Pancreas (tissue), 10 donors: ENCODE results near the gene NANOS1. TPM values are rescaled to one million over a fixed set of nuclear protein-coding genes. Genes with fewer than 3 reads are reported as not detected.

Source experiments
- ATAC-seq, 4 donors: fragments of 200-7000 bp; cut with Tn5 transposase; one replicate each; pipeline versions ENCODE4 v1.8.0 to v1.9.1; 2020; ENCODE audit warnings: mild to moderate bottlenecking in 4 of 4, moderate library complexity in 4 of 4
- DNase-seq, 6 donors: peaks; one replicate each; pipeline ENCODE4 v3.0.0-alpha.2; 2020
- FAIRE-seq: peaks from 2 replicates; lab custom pipeline; 2012; peaks lifted over from hg19 to GRCh38; lab: Jason Lieb, UNC
- H3K27ac ChIP-seq, 4 donors: fragments of 200-600 bp; sonication (generic); 1 replicate in 3 of 4; 2 replicates in 1 of 4; pipeline versions ENCODE4 v1.5.0 to v1.8.0; 2020
- H3K27me3 ChIP-seq, 4 donors: fragments of 200-600 bp; one replicate each; pipeline ENCODE4 v1.8.0; 2021
- H3K36me3 ChIP-seq, 3 donors: fragments of 200-600 bp; sonication (generic) in 1 of 3; one replicate each; pipeline versions ENCODE4 v1.5.0 to v1.8.0; 2020 to 2021
- H3K4me1 ChIP-seq, 3 donors: fragments of 200-600 bp; one replicate each; pipeline ENCODE4 v1.8.0; 2021
- H3K4me3 ChIP-seq, 4 donors: fragments of 200-600 bp; sonication (generic) in 2 of 4; one replicate each; pipeline versions ENCODE4 v1.5.0 to v1.8.0; 2020 to 2021
- H3K9me3 ChIP-seq, 4 donors: fragments of 200-600 bp; one replicate each; pipeline ENCODE4 v1.8.0; 2021
- WGBS, 2 donors: extraction: QIAGEN DNeasy Blood & Tissue Kit; methylation state at CpG; one replicate each; pipeline ENCODE4 v1.1.7; 2013; 5-methylcytosine and 5-hydroxymethylcytosine counted together
- intact Hi-C, 3 donors: fragments of 100-400 bp; cut with DNase I; formaldehyde crosslinking; loops; one replicate each; pipeline versions ENCODE4 v1.11.1 to v1.14.2; 2022
- polyA plus RNA-seq, 2 donors: library from polyadenylated mRNA; stranded (reverse); fragments of 200-250 nt; gene quantifications; one replicate each; pipeline ENCODE4 v1.2.3, GENCODE V29; 2013
- total RNA-seq, 6 donors: library from RNA; stranded (reverse); fragmentation: NEBNext Ultra II Directional in 4 of 6; extraction: Animal tissue kit (Norgen Biotek cat#: 25700) in 4 of 6; gene quantifications; one replicate each; pipeline versions ENCODE4 v1.2.1 to v1.2.4, GENCODE V29; 2021 to 2023
- TF ChIP-seq, protein P1 (sequence below), 4 donors: fragments of 200-600 bp; sonication (generic) in 3 of 4; IDR thresholded peaks; one replicate each; pipeline versions ENCODE4 v1.5.0 to v1.8.0; 2021; ENCODE audit warnings: antibody characterized with exemption in 4 of 4
- donor health status: healthy with polysubstance abuse.
- donor health status: DM: no; HTN: no; CAD: no; lungs with moderate emphysema.
- donor health status: DM: no; HTN: no; CAD: no.
- donor health status: control.
- donor health status: control.
- donor health status: Bipolar disorder and iron deficiency.
- donor health status: DM: yes; HTN: yes; CAD: no.
- donor health status: DM: no; HTN: no; CAD: no.
- donor health status: DM: no; HTN: no; CAD: no.
- donor health status: DM: yes; HTN: yes; CAD: no.

NANOS1 gene, protein sequence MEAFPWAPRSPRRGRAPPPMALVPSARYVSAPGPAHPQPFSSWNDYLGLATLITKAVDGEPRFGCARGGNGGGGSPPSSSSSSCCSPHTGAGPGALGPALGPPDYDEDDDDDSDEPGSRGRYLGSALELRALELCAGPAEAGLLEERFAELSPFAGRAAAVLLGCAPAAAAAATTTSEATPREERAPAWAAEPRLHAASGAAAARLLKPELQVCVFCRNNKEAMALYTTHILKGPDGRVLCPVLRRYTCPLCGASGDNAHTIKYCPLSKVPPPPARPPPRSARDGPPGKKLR
- total RNA-seq (1 to 10 TPM in 4 of 6 donors, under 1 TPM in 2; 0.47 to 1.9 (median 1.2) TPM), polyA plus RNA-seq (1 to 10 TPM; 2.2 to 7.7 TPM)

GRCh38 chr10:119029613-119030420 is at the start of gene NANOS1:
Gene NANOS1, plus strand, starts transcription at chr10:119029714. Its CDS starts 88 bp downstream, at chr10:119029802.
- WGBS, 2 donors: 0 to 1% methylated on average over 55 to 136 of the region's 136 CpGs
- H3K4me1 ChIP-seq: peaks cover 0 to 10% (median 5%) of the 10 kb centered on the region in 3 donors
- H3K27ac ChIP-seq: peak within 1 kb of the TSS; percentile 22 to 57 (median 40)
- no peaks in the 10 kb centered on the region for H3K27me3 ChIP-seq
- H3K9me3 ChIP-seq: no peaks in the 10 kb centered on the region
- peak within 1 kb of the TSS; percentile 36 to 62 (median 45) for H3K4me3 ChIP-seq
- TF ChIP-seq, protein P1, sequence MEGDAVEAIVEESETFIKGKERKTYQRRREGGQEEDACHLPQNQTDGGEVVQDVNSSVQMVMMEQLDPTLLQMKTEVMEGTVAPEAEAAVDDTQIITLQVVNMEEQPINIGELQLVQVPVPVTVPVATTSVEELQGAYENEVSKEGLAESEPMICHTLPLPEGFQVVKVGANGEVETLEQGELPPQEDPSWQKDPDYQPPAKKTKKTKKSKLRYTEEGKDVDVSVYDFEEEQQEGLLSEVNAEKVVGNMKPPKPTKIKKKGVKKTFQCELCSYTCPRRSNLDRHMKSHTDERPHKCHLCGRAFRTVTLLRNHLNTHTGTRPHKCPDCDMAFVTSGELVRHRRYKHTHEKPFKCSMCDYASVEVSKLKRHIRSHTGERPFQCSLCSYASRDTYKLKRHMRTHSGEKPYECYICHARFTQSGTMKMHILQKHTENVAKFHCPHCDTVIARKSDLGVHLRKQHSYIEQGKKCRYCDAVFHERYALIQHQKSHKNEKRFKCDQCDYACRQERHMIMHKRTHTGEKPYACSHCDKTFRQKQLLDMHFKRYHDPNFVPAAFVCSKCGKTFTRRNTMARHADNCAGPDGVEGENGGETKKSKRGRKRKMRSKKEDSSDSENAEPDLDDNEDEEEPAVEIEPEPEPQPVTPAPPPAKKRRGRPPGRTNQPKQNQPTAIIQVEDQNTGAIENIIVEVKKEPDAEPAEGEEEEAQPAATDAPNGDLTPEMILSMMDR (IDR thresholded peaks at IDR 0.05): no peak
- FAIRE-seq (no peak), DNase-seq (peak in 5 of 6 donors; percentile 15 to 79 (median 40)), ATAC-seq (peak in 1 of 4 donors; percentile 3)
- intact Hi-C loops: no loop called here
- H3K36me3 ChIP-seq: peaks cover 0 to 10% (median 0%) of the 10 kb centered on the region in 3 donors

DNA sequence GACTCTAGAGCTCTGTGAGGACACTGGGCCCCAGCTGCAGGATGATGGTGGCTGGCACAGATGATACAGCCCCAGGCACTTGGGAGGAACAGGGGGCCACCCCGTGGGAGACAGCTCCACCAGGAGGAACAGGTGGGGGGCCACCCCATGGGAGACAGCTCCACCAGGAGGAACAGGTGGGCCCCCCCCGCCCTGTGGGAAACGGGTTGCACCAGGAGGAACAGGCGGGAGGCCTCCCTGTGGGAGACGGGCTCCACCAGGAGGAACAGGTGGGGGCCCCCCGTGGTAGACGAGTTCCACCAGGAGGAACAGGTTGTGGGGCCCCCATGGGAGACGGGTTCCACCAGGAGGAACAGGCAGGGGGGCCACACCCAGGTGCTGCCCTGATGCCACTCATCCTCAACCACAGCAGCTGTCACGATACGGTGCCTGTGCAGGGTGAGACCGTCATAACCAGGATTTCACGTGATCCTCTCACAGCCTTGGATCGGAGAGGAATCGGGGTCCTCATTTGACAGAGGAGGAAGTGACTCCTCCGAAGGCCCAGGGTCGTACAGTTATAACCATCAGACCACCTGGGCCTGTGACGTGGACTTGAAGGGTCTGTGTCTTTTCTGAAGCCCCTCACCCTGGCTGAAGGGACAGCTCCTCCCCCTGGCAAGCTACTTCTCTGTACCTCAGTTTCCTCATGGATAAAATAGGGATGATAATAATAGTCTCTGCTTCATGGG is 49.2 kb upstream of the NANOS1 start:
- WGBS, 2 donors: 82 to 89% methylated on average over 17 of the region's 17 CpGs
- ATAC-seq (no peak), DNase-seq (no peak), FAIRE-seq (no peak)
- no peaks in the 10 kb centered on the region for H3K36me3 ChIP-seq
- H3K27ac ChIP-seq: no peak overlapping the region
- TF ChIP-seq, protein P1 (IDR thresholded peaks at IDR 0.05): no peak
- no peaks in the 10 kb centered on the region for H3K9me3 ChIP-seq
- no peaks in the 10 kb centered on the region for H3K27me3 ChIP-seq
- no peak overlapping the region for H3K4me3 ChIP-seq
- no peaks in the 10 kb centered on the region for H3K4me1 ChIP-seq
- intact Hi-C loops: no loop called here

DNA sequence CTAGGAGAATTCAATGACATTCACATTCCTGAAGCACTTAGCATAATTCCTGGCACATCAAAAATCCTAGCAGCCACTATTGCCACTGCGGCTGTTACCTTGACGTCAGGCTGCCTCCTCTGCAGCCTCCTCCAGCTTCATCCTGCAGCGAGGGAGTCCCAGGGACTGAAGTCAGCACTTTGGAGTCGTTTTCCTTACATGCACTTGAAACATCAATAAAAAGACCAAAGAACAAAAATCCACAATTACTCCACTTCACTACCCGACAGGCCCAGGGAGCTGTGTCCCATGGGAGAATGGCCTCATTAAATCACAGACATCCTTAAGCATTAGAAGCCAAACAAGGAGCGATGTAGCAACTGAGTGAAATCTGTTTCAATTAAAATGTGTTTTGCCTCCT is 48.6 kb upstream of the NANOS1 start:
- 66 to 76% methylated on average over 6 of the region's 6 CpGs for WGBS, 2 donors
- ATAC-seq (no peak), DNase-seq (no peak), FAIRE-seq (no peak)
- no peak overlapping the region for H3K4me3 ChIP-seq
- H3K4me1 ChIP-seq: no peaks in the 10 kb centered on the region
- H3K27ac ChIP-seq: no peak overlapping the region
- no peaks in the 10 kb centered on the region for H3K9me3 ChIP-seq
- no peaks in the 10 kb centered on the region for H3K27me3 ChIP-seq
- intact Hi-C loops: no loop called here
- TF ChIP-seq, protein P1 (IDR thresholded peaks at IDR 0.05): no peak
- no peaks in the 10 kb centered on the region for H3K36me3 ChIP-seq

- H3K9me3 ChIP-seq: no peaks in the 10 kb centered on the region
- WGBS, 2 donors: 83 to 92% methylated on average over 11 of the region's 11 CpGs
Observed at GRCh38 chr10:118981946-118982345, 47.6 kb upstream of the NANOS1 start.

More at GRCh38 chr10:118981946-118982345, 47.6 kb upstream of the NANOS1 start:
- Histone ChIP-seq H3K27me3 (no peaks in the 10 kb centered on the region), H3K4me3 (no peak overlapping the region), H3K27ac (no peak overlapping the region), H3K36me3 (no peaks in the 10 kb centered on the region), H3K4me1 (no peaks in the 10 kb centered on the region)
- no peak for DNase-seq
- no peak for FAIRE-seq
- TF ChIP-seq, protein P1 (IDR thresholded peaks at IDR 0.05): no peak
- intact Hi-C loops: no loop called here
- no peak for ATAC-seq
